Stimulated activated CD4-positive, alpha-beta T cell treated with anti-CD3 and anti-CD28 coated beads, Interleukin-12 subunit alpha, Interleukin-12 subunit beta, amount 100 ng/mL, for 4 hours (primary cell): ENCODE measurements around the gene ANAPC16.
"Not testable (repeated sequence)": the region's sequence is repeated elsewhere in the genome, so short reads cannot be mapped to it uniquely, and the experiment has no call there.

ENCODE experiments used
- DNase-seq: peaks from one replicate; pipeline ENCODE4 v3.0.0-alpha.2; 2020

Gene ANAPC16

DNA sequence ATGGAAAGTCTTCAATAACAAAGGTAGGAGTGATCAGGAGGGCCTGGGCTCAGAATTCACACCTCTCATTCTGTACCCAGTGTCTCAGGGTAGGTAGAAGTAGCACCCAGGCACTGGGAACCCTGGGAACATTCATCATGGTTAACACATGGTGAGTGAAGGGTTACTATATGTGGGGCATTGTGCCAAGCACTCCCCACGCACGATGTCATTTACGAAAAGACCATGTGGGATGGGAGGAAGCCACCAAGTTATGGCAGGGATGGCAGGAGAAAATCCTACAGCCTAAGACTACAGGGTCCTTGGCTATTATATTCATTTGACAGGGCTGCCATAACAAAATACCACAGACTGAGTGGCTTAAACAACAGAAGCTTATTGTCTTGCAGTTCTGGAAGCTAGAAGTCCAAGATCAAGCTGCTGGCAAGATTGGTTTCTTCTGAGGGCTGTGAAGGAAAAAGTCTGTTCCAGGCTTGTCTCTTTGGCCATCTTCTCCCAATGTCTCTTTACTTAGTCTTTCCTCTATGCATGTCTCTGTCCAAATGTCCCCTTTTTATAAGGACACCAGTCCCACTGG is 30.2 kb downstream of the ANAPC16 start:
- DNase-seq: no peak

DNA sequence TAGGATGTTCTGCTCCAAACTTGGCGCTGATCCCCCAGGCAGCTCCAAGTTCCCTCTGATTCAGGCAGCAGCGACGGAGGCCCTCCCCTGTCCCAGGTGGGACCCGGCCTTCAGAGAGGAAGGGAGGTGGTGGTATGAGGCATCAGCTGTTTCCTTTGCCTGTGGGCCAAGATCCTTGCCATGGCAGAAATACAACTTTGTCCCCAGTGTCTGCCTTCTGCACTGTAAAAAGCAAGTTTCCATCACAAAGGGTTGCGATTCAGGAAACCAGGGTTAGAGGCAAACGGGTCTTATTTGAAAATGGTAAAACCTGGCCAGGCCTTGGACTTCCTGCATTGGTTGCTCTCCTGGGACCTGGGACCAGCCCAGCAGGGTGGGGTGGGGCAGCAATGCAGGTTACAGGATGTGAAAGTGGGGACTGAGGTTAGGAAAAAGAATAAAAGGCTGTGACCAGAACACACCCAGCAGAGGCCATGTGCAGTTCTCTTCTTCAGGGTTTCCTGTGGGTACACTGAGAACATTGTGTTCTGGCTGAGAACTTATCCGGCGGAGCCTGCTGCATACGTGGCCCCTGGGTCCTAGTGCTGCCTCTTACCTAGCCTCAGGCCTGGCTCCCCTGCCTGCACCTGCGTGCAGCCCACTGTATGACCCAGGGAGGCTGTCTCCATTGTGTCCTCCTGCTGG is 32.8 kb downstream of the ANAPC16 start:
- DNase-seq: peak; percentile 52

DNA sequence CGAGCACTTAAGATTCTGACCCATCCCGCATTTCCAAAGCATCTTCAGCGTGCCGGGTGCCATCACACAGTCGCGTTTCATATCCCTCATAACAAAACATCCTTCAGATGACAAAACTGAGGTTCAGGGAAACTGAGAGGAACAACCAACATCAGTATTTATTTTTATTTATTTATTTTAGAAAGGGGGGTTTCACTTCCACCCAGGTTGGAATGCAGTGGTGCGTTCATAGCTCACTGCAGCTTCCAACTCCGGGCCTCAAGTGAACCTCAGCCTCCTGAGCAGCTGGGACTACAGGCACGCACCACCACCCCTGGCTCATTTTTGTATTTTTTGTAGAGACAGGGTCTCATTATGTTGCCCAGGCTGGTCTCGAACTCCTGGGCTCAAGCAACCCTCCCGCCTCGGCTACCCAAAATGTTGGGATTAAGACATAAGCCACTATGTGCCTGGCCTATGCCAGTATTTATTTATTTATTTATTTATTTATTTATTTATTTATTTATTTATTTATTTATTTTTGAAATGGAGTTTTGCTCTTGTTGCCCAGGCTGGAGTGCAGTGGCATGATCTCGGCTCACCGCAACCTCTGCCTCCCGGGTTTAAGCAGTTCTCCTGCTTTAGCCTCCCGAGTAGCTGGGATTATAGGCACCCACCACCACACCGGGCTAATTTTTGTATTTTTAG is 33.5 kb downstream of the ANAPC16 start:
- DNase-seq: not testable (repeated sequence)

DNA sequence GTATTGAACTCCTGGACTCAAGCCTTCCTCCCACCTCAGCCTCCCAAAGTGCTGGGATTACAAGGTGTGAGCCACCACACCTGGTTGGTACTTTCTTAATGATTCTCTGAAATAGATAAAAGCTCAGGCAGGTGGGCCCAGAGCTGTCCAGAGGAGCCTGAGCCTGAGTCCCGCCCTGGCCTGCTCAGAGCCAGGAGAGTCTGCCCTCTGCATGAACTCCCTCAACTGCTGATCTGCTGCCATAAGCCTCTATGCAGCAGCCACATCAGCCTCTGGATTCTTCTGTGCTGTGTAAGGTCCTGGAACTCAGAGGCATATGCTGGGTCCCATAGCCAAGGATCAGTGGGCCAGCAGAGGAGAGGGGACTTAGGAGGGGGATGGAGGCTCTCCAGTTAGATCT is 34.9 kb downstream of the ANAPC16 start:
- DNase-seq: no peak

DNA sequence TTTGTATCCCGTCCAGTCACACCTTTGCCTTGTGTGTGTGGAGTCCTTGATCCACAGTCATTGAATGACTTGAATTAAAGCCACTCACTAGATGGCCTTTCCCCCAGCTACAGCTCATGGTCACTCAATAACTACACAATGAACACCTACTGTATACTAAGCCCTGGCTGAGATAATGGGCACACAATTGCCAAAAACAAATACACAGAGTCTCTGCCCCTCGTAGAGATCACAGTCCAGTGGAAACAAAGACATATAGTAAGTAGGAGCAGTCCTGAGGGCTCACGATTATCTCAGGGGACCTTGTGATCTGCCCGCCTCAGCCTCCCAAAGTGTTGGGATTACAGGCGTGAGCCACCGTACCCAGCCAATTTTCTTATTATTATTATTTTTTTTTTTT is 35.8 kb downstream of the ANAPC16 start:
- DNase-seq: no peak

DNA sequence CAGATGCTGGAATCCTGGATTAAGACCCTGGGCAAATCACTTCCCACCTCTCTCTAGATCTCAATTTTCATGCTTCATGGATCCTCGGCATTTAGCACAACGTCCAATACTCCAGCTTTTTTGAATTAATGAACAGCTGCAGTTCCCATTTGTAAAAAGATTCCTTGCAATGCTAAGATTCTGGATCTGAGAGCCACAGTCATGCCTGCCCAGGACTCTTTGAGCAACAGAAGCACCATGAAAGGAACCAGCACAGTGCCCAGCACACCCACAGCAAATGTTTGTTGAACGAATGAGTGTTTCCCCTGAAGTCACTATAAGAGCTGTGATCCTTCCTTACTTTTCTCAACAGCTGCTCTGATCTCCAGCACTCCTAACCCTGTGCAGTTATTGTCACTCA is 37.2 kb downstream of the ANAPC16 start:
- DNase-seq: no peak

DNA sequence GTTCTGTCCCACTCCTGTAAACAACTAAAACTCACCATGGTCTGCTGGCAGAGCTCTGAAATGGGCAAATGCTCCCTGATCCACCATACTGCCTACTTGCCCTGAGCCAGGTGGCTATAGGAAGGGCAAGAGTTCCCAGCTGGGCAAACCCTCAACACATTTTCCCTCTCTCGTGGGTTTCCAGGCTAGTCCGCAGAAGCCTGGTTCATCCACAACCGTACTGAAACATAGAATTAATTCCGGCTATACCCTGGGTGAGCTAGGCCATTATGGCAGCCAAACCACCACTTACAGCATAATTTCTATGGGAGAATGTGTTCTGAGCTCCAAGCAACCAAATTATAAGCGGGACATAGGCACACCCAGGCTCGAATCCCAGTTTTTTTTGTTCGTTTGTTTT is 37.8 kb downstream of the ANAPC16 start:
- DNase-seq: no peak

DNA sequence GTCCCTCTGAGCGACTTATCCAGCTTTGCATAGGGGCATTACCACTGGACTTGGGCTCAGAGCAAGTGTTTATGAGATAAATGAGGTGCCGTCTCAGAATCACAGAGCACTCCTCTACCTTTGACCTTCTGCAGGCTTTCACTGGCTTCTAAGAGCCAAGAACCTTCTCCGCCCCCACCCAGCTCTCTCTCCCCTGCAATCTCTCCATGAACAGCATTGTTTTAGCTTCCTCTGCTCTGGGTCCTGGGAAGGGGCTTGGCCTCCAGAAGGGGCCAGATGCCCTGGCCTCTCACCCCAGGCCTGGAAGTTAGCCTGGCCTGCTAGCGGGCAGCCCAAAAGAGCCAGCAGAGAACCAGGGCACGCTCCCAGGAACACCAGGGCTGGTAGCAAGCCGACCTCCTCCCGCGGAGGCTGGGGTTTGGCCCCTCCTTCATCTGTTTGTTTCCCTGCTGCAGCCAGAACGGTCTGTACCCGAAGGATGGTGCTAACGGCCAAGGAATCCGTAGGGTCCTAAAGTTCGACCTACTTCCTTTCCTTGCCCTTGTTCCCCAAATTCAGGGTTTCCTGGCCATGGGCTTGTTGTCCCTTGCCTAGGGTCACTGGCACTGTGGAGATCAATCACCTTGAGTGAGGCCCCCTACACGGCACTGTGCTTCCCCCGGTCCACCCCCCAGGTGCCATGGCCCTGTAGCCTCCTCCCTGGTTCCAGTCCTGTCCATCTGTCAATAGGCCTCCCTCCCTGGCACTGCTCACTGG is 39.2 kb downstream of the ANAPC16 start:
- no peak for DNase-seq

DNA sequence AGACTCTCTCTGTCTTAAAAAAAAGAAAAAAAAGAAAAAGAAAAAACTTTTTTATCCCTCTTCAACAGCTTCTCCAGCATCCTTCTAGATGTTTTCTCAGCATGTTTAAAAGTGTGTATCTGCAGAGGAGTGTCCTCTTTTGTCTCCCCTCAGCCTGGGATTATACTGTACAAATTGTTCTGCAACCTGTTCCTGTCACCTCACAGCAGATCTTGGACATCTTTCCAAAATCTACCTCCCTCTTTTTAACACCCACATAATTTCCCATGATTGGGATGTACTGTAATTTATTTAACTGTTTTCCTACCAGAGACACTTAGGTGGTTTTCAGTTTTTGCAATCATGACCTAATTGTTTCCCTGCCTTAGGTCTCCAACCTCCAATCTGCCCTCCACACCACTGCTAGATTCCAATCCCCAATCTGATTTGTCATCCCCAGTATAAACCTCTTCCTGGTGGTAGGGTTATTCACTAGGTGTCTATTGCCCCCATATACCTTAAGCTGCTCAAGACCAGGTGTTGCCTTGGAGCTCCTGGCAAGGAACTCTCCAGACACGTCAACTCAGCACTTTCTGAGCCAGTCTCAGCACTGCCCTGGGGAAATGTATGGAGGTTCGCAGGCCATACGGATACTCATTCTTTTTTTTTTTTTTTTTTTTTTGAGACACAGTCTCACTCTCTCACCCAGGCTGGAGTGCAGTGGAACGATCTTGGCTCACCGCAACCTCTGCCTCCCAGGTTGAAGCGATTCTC is 40.3 kb downstream of the ANAPC16 start:
- DNase-seq: no peak

DNA sequence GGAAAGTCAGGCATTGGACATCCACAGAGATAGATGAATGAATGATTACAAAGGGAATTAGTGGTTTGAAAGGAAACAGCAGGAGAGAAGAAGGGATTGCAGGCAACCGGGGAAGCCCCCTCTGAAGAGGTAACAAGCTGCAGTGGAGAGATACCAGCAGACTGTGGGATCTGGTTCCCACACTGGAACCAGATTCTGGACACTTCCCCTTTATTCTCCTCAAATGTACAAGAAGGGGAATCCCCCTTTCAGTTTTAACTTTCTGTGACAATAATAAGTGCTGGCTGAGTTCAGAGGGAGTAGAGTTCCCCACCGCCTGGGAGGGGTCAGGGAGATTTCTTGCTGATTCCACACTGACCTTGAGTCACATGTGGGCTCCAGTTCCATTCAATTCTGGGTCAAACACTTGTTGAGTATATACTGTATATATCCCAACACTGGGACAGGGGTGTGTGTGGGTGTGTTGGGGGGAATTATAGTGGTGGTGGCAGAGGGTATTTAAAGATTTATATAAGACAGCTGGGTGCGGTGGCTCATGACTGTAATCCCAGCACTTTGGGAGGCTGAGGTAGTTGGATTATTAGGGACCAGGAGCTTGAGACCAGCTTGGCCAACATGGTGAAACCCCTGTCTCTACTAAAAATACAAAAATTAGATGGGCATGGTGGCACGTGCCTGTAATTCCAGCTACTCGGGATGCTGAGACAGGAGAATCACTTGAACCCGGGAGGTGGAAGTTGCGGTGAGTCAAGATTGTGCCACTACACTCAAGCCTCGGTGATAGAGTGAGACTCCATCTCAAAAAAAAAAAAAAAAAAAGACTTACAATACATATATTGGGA is 41.5 kb downstream of the ANAPC16 start:
- DNase-seq: no peak

DNA sequence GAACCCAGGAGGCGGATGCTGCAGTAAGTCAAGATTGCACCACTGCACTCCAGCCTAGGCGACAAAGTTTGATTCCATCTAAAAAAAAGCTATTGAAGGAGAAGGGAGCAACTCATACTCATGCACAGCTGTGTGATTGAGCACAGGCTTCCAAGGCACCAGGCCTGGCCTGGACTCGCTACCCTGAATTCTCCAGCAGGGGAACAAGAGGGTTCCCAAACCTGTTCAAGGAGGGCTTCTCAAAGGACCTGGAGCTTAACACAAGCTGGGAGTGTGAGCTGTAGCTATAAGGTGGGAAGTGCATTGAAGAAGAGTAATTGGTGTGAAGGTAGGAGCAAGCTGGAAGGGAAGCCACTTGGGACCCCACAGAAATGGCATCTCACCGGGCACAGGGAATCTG is 42.8 kb downstream of the ANAPC16 start:
- no peak for DNase-seq

DNA sequence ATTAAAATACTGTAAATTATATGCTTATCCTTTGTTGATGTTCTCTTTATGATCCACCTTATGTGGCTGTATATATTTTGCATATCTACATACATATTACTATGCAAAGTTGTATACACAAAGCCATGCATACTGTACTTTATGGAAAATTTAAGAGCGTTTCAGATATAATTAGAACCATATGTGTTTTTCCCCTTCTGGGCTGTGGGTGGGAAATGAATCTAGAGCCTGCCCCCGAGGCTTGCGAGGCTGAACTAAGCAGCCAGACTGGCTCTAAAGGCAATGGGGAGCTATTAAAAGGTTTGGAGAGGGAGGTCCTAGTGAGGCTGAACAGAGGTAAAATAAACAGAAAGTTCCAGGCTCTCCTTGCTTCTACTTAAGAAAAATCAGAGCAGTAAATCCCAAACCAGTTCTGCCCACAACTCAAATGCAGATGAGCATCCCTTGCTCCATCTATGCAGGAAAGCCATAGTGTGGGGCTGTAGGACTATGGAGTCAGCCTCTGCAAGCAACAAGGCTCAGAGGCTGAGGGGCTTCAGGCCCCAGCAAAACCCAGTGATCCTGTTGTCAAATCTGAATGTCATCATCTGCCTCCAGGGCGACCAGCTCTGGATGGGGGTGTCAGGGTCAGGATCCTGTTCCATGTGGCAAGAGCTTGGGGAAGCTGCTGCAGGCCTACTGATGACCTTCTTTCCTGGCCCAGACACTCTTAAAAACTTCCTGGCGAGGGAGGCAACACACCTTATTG is 43.9 kb downstream of the ANAPC16 start:
- DNase-seq: no peak

DNA sequence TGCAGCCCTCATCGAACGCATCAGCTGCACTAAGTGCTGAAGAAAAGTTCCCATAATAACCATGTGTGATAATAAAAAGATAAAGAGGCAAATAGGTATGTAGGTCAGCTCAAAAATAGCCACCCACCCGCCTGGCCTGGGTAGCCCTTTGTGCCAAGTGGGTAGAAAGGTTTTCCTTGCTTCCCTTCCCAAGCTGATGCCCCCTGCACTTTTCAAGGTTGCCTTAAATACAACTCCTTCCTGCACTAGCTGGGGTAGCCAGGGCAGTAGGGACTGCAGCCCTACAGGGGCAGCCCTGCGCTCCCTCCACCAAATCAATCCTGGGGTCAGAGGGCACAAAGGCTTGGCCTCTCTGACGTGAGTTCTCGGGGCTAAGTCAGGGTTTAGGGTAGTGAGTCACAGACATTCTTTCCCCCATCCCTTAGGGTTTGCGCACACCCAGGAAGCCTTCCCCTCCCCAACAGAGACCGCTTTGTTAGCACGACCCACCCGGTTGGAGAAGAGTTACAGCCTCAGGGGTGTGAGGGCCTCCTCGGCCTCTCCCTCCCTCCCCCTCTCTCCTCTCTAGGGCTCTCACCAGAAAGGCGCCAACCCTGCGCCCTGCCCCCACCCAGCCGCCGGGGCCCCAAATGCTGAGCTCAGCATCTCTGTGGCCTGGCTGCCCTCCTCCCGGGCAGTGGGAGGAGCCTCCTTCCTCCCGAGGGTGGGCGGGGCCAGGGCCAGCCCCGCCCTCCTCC is 44.6 kb downstream of the ANAPC16 start:
- DNase-seq: peak; percentile 72

DNA sequence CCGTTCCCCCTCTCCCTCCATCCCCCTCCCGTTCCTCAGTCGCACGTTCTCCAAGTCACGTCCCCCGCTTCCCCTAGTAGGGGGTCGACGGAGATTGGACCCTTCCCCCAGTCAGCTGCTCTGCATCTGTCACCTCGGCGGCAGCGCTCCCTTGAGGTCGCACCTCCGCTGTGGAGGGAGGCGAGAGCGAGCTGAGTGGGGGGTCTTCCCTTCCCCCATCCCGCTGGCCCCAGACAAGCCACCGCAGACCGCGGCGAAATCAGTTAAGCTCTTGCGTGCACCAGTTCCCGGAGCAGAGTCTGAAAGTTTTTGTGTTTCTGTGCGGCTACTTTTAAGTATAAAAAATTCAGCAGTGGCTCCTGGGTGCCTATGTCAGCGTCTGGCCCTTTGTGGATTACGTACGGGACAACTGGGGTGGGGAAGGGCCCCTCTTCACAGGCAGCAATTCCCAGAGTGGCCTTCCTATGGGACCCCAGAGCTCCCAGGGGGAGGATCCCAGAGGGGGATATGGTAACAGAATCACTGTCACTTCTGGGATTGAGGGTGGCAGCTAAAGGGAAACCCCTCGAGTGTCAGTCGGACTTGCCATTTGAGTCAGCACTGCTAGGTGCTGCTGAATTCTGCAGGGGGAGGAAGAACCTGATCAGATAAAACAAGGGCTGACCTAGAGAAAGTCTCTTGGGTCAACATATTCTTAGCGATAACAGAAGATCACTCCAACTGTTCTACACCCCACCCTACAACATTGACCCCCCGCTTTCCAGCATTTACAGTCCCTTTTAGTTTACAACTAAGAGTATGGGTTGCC is 45.4 kb downstream of the ANAPC16 start:
- peak; percentile 36 for DNase-seq

DNA sequence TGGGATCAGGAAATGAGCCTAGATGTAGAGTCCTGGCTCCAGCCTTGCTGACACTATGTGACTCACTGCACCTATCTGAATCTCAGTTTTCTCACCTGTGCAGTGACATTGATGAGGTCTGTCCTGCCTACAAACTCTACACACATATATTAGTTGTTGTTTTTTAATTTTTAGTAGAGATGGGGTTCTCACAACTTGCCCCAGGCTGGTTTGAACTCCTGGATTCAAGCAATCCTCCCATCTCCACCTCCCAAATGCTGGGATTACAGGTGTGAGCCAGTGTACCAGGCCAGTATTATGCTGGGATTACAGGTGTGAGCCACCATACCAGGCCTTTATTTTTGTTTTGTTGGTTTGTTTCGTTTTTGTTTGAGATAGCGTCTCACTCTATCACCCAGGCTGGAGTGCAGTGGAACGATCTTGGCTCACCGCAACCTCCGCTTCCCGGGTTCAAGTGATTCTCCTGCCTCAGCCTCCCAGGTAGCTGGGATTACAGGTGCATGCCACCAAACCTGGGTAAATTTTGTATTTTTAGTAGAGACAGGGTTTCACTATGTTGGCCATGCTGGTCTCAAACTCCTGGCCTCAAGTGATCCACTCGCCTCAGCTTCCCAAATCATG is 46.1 kb downstream of the ANAPC16 start:
- DNase-seq: no peak

DNA sequence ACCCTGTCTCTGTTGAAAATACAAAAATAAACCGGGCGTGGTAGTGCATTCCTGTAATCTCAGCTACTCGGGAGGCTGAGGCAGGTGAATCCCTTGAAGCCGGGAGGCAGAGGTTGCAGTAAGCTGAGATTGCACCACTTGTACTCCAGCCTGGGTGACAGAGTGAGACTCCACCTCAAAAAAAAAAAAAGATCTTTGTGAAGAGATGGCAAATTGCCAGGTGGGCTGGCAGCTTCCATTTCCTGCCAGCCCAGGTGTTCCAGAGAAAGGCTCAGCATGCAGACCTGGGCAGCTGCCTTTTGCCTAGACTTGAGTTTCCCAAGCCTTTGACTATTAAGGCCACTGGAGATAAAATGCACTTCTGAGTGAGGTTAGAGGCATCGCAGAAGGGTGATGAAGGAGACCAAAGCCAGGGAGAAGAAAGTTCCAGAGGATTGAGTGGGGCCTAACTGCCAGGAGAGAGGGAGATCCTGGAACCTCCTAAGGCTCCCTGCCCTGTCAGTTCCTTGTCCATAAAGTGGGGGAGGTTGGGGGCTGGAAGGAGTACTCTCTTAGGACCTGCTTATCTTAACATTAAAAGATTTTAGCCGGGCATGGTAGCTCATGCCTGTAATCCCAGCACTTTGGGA is 47.9 kb downstream of the ANAPC16 start:
- DNase-seq: no peak

DNA sequence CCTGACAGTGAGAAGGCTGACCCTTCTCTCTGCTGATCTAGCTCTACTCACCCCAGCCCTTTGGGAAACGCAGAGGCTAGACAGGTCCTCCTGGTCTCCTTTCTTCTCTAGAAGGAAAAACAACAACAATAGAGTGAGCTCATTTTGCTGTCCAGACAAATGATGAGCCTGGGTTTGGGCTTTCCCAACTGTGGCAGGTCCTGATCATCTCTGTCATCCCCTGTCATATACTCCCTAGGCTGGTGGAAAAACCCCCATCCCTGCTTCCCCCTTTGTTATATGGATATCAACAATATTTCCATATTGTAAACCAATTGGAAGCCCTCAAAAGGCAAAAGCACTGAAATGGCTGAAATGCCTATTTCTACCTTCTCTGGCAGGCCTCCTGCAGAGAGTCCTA is 48.7 kb downstream of the ANAPC16 start:
- DNase-seq: no peak

DNA sequence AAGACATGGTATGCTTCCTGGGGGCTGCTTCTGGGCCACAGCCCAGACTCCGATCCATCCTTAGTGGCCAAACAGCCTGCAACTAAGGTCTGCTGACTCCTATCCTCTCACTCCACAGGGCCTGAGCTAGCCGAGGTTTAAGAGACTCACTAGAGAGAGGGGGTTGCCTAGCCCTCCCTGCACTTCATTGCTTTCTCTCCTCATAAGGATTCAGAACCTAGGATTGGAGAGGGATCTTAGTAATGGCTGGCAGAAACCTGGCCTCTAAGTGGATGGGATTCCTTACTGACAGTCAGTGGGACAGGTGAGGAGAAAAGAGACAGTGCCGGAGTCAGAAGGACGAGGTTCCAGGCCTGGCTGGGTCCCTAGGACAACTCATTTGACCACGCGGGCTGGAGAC is 49.7 kb downstream of the ANAPC16 start:
- no peak for DNase-seq
